CD4-positive, alpha-beta T cell treated with Interleukin-17A for 1 hour (primary cell): ENCODE results near the gene UVRAG.
A peak's percentile ranks its signal among the peaks of the same experiment; 100 is the strongest.
"Not testable (repeated sequence)": the region's sequence is repeated elsewhere in the genome, so short reads cannot be mapped to it uniquely, and the experiment has no call there.

ENCODE experiments used
- DNase-seq: peaks from one replicate; pipeline ENCODE4 v3.0.0-alpha.2; 2020

Gene UVRAG

DNA sequence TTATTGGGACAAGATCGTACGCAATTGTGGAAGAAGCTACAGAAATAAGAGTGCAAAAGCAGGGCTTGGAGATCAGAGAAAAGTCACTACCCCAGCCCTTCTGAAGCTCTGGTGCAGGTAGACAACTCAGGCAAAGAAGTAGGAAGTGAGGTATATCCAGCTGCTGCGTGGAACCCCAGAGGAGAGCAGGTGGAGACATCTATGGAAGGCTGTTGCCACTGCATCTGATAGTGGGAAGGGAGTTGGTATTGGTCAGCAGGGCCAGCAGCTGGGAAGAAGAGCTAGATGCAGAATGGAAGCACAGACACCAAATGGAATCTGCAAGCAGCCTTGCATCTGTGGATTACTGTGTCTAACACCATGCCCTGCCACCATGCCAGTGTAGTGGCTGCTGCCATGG is 226.2 kb downstream of the UVRAG start:
- DNase-seq, result no peak

DNA sequence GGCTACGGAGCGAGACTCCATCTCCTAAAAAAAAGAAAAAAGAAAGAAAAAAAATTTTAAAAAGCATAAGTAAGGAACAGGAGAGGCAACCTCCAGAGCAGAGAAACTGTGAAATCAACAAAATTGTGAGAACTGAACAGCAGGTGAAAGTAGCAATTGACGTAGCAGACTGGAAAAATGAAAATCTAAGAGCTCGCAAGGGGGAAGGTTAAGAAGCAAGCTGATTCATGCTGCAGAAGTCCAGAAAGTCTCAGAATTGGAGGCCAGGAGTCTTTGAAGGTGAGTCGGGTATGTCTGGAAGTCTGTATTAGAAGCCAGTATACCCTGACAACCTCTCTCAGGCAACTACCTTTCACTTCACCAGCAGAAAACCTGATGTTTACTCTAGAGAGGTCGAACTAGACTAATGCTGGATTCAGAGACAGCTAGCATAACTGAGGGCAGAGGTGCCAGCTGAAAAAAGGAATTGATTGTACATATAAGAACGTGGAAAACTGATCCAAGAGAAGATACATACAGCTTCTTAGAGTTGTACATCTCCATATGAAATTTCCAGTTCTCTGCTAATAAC is 229.8 kb downstream of the UVRAG start:
- DNase-seq, result no peak

DNA sequence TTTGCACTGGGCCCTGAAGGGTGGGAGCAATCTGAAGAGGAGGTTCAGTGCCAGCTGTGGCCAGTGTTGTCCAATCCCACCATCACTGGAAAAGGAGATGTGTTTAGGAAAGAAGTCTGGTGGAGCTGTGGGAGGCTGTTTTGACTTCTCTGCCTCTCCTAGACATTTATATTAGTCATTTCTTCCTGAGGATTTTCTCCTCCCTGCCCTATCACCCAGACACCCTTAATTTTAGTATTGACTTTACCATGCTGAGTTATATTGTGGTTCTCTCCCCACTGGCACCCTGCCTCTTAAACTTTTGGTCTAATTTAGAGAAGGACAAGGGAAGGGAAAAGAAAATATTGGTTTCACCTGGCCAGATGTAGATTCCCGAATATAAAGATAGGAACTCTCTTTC is 232.2 kb downstream of the UVRAG start:
- no peak for DNase-seq

DNA sequence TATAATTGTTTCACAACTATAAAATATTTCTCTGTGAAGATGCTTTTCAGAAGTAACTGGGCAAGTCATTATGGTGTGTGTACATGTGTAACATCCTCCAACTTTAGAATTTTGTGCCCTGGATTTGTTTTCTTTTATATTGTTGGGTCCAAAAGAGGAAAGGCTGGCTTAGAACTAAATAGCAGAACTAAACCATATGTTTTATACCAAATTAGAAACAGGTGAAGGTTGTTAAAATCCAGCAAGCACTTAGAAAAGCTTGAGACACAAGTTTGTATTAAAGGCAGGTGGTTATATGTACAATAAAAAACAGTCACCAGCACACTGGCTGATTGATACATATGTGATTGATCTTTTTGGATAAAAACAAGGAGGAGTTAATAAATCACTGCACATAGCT is 232.8 kb downstream of the UVRAG start:
- no peak for DNase-seq

DNA sequence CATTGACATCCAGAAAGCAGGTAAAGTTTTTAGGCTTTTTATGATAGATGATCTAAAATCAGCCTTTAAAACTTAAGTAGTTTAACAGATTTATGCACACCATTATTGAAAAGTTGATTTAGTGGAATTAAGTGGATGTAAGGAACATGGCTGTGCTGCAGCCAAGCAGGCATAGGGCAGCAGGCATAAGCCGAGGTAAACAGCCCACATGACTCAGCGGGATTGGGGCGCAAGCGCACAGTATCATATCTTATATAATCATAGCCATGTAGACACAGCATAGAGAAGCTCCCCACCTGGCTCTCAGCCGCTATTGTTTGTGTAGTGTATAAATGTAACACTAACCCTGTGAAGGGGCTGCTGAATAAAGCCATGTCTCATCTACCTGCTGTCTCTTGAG is 233.8 kb downstream of the UVRAG start:
- peak; percentile 13 for DNase-seq

DNA sequence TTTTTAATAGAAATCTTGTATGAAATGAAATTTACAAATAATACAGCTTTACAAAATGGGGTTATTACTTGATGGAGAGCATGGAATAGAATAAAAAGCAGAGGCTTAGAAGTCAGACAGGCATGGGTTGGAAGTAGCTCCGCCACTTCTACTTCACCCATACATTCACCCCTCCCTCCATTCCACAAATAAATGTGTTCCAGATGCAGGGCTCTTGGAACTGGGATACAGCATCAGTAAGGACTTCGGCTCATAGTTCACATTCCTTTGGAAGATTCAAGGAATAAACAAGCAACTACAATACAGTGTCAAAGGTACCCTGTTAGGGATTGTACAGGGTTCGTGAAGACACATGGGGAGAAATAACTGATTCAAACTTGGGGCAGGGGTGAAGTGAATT is 234.5 kb downstream of the UVRAG start:
- no peak for DNase-seq

DNA sequence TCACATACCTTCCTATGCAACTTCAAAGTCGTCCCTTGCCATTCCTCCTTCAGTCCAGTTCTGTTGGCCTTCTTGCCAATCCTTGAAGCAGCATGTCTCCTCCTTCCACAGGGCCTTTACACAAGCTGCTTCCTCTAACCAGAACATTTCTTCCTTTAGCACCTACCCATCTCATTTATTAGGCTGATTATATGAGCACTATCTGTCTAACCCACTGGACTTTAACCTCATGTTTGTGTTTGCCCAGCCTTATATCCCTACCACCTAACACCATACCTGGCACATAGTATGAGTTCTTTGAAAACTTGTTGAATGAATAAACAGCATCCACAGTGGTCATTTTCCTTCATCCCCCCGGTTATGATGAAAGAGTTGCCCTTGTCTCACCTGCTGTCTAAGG is 236.9 kb downstream of the UVRAG start:
- no peak for DNase-seq

DNA sequence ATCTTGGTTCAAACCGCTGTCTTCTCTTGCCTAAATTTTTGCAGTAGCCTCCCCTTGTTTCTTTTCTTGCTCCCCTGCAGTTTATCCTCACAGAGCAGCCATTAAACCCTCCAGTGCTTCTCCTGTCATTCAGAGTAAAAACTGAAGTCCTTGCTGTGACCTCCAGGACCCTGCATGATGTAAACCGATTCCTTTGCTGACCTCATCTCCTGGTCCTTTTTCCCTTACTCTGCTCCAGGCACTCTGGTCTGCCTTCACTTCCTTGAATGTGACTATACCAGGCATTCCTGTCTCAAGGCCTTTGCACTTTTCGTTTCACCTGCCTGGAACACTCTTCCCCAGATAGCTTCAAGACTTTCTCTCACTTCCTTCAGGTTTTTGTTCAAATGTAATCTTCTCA is 239.3 kb downstream of the UVRAG start:
- no peak for DNase-seq

DNA sequence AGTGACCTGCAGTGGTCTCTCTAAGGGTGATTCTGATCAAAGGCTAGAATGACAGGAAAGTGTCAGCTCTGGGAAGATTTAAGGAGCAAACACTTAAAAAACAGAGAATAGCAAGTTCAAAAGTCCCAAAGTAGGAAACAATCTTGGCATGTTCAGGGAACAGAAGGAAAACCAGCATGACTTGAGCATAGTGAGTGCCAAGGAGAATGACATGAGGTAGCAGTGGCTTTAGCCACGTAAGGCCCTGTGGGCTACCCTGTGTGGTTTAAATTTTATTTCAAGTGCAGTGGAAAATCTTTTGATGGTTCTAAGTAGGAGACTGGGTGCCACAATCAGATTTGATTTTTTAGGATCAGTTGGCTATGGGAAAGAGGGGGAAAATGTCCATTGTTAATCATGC is 241.9 kb downstream of the UVRAG start:
- DNase-seq, result no peak

DNA sequence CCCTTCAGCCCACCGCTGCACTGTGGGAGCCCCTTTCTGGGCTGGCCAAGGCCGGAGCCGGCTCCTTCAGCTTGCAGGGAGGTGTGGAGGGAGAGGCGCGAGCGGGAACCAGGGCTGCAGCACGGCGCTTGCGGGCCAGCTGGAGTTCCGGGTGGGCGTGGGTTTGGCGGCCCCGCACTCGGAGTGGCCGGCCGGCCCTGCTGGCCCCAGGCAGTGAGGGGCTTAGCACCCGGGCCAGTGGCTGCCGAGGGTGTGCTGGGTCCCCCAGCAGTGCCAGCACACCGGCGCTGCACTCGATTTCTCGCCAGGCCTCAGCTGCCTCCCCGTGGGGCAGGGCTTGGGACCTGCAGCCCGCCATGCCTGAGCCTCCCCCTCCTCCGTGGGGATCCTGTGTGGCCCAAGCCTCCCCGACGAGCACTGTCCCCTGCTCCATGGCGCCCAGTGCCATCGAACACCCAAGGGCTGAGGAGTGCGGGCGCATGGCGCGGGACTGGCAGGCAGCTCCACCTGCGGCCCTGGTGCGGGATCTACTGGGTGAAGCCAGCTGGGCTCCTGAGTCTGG is 245.5 kb downstream of the UVRAG start:
- DNase-seq, result not testable (repeated sequence)

DNA sequence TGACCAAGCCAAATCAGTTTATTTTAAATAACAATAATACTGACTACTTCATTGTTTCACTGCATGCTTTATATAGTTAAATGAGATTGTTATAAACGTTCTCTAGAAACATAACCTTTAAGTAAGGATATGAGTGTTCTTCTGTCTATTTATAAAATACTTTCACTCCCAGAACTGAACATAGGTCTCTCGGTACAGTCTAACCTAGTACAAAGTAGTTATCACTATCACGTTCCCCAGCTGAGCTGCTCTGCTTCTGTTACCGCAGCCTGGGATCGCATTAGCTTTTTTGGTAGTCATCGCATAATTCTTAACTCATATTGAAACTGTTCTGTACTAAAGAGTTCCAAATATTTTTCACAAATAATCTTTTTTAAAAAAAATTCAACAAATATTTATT is 247.7 kb downstream of the UVRAG start:
- no peak for DNase-seq

DNA sequence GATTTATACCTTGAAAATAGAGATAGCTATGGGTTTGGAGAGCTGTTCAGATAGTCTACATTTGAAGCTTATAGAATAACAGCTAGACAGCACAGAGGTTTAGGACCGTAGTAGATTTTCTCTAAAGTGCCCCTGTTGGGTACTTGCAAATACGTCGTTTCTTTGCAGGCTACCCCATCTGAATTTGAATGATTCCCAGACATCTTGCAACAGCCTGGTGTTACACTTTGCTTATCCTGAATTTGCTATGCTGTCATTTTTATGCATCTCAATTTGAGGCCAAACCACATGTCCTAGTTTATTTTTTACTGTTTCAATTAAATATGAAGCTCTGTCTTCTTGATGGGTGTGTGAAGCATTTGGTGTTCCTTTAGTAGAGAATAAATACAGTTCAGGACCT is 249.2 kb downstream of the UVRAG start:
- no peak for DNase-seq

DNA sequence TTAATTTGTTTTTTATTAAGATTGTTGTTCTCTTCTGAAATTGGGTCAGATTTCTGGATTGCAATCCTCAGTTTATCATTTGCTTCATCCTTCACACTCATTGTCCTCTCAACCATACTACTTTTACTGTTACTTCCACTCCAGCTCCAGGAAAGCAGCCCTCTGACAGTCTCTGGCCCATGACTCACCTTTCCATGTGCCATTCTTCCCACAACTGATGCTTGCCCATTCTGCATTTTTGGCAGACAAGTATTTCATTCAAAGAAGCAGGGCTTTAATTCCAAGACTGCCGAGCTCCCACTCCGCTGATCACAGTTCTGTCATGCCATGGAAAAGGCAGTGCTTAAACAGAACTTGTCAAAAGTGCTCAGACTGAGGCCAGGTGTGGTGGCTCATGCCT is 252.1 kb downstream of the UVRAG start:
- no peak for DNase-seq

DNA sequence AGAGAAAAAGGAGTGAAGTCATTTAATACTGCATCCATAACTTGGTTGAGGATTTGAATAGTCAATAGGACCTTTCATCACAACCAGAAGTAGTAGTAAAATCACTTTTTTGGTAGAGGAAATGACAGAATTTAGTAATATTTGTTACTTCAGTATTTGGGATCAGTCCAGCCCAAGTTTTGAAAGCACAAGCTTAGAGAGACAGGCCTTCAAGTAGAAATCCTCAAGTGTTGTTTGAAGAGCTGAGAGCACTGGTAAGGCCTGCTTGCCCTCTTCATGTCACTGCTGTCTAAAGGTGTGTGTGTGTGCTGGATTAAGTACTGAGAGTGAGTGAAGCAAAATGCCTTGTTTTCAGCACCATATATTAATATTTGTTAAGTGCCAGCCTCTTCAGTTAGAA is 254.0 kb downstream of the UVRAG start:
- DNase-seq, result no peak

DNA sequence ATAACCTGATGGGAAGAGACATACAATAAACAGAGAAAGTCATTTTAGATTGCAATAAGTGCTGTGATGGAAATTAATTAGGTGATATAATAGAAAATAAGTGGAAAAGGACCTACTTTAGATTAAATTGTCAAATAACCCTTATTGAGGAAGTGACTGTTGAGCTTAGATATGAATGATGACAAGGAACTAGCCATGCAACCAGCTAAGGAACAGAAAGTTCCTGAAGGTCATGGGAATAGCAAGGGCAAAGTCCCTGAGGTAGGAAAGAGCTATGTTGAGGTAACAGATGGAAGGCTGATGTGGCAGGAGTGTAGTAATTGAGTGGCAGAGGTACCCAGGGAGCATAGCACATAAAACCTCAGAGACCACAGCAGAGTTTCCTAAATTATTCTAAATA is 256.1 kb downstream of the UVRAG start:
- DNase-seq, result no peak

DNA sequence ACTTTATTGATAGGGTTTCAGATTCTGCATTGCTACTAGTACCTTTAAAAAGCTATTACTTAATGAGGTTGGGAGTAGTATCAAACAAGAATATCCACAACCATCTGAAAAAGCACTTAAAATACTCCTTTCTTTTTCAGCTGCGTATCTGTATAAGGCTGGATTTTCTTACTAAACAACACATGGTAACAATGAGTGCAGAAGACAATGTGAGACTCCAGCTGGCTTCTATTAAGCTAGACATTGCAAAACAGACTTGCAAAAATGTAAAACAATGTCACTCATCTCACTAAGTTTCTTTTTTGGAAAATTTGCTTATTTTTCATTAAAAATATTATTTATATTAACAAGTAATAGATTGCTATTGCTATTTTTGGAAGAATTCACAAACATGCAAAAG is 258.7 kb downstream of the UVRAG start:
- no peak for DNase-seq

DNA sequence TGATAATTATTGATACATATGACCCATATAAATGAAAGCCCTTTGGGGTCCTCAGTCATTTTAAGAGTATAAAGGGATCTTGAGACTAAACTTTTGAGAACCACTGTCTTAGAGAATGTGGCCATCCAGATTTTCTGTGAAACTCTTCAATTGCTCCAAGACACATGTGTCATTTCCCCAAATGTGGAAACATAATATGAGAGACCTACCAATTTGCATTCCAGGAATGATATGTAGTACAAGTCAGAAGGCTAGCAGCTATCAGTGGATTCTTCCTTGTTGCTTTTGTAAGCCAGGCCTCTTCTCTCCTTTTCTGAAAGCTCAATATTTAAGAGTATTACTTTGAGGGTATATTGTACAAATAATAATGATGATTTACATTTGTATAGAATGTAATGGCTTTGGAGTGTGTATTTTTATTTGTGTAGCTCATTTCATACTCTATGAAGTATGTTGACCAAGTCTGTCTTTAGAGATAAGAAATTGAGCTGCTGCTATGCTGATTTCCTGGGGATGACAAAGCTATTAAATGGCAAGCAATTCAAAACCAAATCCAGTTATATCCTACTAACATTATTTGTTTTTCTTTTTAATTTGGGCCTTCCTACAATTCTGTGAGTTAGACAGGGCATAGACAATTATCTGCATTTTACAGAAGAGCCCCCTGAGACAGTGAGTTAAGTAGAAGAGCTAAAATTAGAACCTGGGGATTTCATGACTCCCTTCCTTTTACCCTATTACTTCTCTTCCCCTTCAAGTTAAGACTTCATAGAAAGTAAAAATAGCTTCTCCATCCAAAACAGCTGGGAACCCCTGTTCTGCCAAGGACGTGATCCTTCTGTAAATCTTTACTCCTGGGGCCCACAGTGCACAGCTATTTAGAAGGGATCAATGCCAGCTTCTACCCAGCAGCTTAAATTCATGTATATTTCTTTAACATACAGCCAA is 259.4 kb downstream of the UVRAG start:
- no peak for DNase-seq

DNA sequence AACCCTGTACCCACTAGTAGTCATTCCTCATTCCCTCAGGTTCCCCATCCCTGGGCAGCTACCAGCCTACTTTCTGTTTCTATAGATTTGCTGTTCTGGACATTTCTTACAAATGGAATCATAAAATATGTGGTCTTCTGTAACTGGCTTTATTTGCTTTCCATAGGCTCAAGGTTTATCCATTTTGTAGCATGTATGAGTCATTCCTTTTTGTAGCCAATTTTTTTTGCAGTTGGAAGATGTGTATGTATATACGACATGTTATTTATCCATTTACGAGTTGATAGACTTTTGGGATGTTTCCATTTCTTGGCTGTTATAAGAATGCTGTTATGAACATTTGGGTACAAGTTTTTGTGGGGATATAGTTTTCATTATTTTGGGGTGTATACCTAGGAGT is 260.7 kb downstream of the UVRAG start:
- no peak for DNase-seq

DNA sequence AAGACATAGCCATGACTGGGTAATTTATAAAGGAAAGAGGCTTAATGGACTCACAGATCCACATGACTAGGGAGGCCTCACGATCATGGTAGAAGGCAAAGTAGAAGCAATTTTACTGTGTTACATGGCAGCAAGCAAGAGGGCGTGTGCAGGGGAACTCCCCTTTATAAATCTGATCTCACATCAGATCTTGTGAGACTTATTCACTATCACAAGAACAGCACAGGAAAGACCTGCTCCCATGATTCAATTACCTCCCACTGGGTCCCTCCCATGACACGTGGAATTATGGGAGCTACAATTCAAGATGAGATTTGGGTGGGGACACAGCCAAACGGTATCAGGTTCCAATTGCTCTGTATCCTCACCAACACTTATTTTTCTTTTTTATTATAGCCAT is 261.2 kb downstream of the UVRAG start:
- not testable (repeated sequence) for DNase-seq

DNA sequence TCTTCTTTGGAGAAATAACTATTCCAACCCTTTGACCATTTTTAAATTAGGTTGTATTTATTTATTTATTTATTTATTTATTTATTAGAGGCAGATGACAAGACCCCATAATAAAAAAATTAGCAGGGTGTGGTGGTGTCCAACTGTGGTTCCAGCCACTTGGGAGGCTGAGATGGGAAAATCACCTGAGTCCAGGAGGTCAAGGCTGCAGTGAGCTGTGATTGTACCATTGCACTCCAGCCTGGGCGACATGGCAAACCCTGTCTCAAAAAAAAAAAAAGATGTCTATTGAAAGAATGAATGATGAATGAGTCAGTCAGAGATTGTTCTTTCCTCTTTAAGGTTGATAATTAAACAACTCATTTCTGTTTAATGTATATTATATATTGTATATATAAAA is 261.7 kb downstream of the UVRAG start:
- DNase-seq, result no peak

DNA sequence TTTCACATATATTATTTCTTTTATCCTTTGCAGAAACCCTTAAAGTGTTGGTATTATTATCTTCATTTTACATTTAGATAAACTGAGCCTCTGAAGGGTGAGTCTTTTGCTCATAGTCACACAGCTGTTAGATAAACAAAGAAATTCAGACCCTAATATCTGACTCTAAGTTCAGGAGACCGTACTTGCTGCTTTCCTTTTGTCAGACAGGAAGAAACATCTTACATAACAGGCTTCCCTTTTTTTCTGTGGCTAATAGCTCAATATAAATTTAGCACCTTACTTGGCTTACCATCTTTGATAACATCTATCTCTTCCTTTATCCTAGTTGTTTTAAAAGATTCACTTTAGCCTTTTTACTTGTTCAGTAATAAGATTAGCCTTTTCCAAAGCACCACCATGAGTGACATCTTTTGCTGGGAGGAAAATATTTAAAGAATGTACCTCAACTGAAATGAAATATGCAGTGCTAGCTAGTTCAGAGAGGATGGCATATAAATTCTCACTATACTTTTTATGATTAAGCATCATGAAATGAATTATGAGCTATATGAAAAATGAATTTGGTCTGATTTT is 262.7 kb downstream of the UVRAG start:
- DNase-seq, result no peak

DNA sequence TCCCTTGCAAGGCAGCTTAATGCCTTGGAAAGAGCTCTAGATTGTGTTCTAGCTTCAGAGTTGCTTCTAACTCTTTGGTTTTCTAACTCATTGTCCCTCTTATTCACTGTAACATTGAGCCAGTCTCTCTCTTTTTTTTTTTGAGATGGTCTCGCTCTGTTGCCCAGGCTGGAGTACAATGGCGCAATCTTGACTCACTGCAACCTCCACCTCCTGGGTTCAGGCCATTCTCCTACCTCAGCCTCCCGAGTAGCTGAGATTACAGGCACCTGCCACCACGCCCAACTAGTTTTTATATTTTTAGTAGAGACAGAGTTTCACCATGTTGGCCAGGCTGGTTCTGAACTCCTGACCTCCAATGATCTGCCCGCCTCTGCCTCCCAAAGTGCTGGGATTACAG is 266.1 kb downstream of the UVRAG start:
- not testable (repeated sequence) for DNase-seq

DNA sequence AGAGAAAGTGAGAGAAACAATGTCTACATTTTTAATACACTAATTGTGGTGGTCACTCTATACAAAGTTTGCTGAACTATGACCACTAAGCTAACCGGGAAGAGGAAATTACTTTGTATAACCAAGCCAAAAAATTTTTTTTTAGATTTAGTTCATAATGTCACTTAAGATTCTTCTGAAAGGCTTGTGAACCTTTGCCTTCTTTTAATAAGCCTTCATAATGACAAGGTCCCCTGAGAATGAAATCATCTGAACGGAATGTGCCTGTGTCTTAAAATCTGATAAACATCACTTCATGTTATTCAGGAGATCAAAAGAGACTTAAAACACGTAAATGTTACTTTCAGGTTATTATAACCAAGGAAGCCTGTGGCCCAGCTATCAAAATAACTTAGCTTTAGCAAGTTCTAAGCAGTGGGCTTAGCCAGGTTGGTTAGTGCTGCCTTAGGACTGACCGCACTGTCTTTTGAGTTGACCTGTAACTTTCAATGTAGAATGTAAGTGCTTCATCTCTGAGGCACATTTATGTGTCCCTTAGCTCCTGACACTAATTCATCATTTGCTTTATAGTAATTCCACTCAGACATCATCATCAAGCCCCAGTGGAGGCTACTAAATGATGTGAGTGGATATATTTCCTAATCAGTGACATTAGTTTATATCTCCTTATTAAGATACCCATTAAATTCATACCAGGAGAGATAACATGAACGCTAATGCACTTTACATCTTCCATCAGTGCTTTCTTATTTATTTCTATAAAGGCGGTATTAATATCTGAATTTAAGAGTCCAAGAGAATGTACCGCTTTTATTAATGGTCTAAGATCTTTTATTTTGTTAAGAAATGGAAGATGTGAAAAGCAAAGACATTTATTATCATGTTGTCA is 268.8 kb downstream of the UVRAG start:
- no peak for DNase-seq
